ENCODE data around the gene FGF8. TPM values are rescaled to one million over a fixed set of nuclear protein-coding genes. Genes with fewer than 3 reads are reported as not detected.
A peak's percentile ranks its signal among the peaks of the same experiment; 100 is the strongest.

Gene FGF8
- total RNA-seq (0.39 and 0.44 TPM in 2 replicates), polyA plus RNA-seq (not detected in 2 replicates), polyA minus RNA-seq (not detected in 2 replicates), Bru-seq, nascent RNA (percentile 22 among the genes with signal in this experiment), BruChase-seq, experiment 1, labeled RNA remaining after a 6-hour chase (percentile 34 among the genes with signal in this experiment), BruChase-seq, experiment 2, labeled RNA remaining after a 2-hour chase (percentile 25 among the genes with signal in this experiment)
- not detected in 2 replicates for polyA plus RNA-seq (2011; cell fraction: cytosol; rRNA removed)
- polyA plus RNA-seq (2011; cell fraction: nucleus; rRNA removed), result 0.31 and 0.62 TPM in 2 replicates
- not detected in 2 replicates for polyA plus RNA-seq (2012)
- not detected for polyA minus RNA-seq (2011; cell fraction: cytosol; rRNA and poly(A)+ RNA removed)
- polyA minus RNA-seq (2011; cell fraction: nucleus; rRNA and poly(A)+ RNA removed), result not detected in 2 replicates
- long read RNA-seq, result 0 reads

GRCh38 chr10:101775273-101776160, at the start of gene FGF8:
Gene FGF8 (minus strand): TSS chr10:101776114. CDS start chr10:101775900, 214 bp downstream.
- ChIA-PET CTCF (interaction anchor here (1.4 kb wide), 1 partner anchor 173 kb away, joined by 4 read pairs; no protein-coding TSS in a partner anchor), POLR2A (no interaction called here)
- H3K9ac ChIP-seq (replicated peaks; ENCODE audit: extremely low read depth, insufficient read depth, low read length), result no peak within 1 kb of the TSS
- intact Hi-C loops (cut with micrococcal nuclease), result no loop called here
- H3K79me2 ChIP-seq (ENCODE audit: control insufficient read depth, insufficient read depth, low read length), result no peaks in the 10 kb centered on the region
- no peak within 1 kb of the TSS for H2AFZ ChIP-seq (ENCODE audit: low read depth, low read length)
- no peak within 1 kb of the TSS for H3K4me3 ChIP-seq (replicated peaks in 1 of 3; ENCODE audit: insufficient read depth in 1 of 3, low read depth in 1 of 3, low read length in 3 of 3)
- FAIRE-seq, result no peak
- no peak for DNase-seq (ENCODE audit: low read depth, low spot score)
- H3K4me2 ChIP-seq (ENCODE audit: insufficient read depth, low read length), result no peak within 1 kb of the TSS
- H3K9me1 ChIP-seq (replicated peaks; ENCODE audit: control insufficient read depth, extremely low read depth, insufficient read depth, low read length), result no peaks in the 10 kb centered on the region
- peak; percentile 97 for TF ChIP-seq EZH2 (IDR thresholded peaks at IDR 0.05; ENCODE audit: borderline replicate concordance, low read depth, low read length, severe bottlenecking)
- TF ChIP-seq MAX (IDR thresholded peaks at IDR 0.05; ENCODE audit: insufficient read depth, insufficient read length), result no peak
- TF ChIP-seq POLR2A (IDR thresholded peaks at IDR 0.05; ENCODE audit: low read depth, low read length), result no peak
- TF ChIP-seq CTCF (IDR thresholded peaks at IDR 0.05; ENCODE audit: extremely low read depth in 1 of 2, insufficient read depth in 1 of 2, low read depth in 1 of 2, low read length in 2 of 2), result no peak
- peaks cover 11% of the 10 kb centered on the region for H3K4me1 ChIP-seq (ENCODE audit: control insufficient read depth, extremely low read depth, insufficient read depth, low read length)
- H3K36me3 ChIP-seq (ENCODE audit: control insufficient read depth in 2 of 2, extremely low read depth in 1 of 2, insufficient read depth in 2 of 2, low read length in 2 of 2), result no peaks in the 10 kb centered on the region
- no peaks in the 10 kb centered on the region for H4K20me1 ChIP-seq (replicated peaks; ENCODE audit: control insufficient read depth, extremely low read depth, insufficient read depth, low read length)
- dilution Hi-C loops (cut with MboI; ENCODE audit: extremely low pct_ligation_motif_present, low sequenced_read_pairs), result no loop called here
- H3K27ac ChIP-seq (ENCODE audit: insufficient read depth, low read depth, low read length), result no peak within 1 kb of the TSS
- H3K9me3 ChIP-seq (replicated peaks; ENCODE audit: control insufficient read depth, insufficient read depth, low read length), result no peaks in the 10 kb centered on the region
- no TSS peak for BruUV-seq (replicated peaks)
- H3K27me3 ChIP-seq (ENCODE audit: control insufficient read depth in 2 of 2, insufficient read depth in 2 of 2, low read length in 2 of 2), result peaks cover 57 to 70% of the 10 kb centered on the region in 2 experiments

Data from endothelial cell of umbilical vein (primary cell).